Effector memory CD4-positive, alpha-beta T cell (primary cell): ENCODE results near the gene LAMC1.

Experiments
- DNase-seq, 3 donors: peaks; one replicate each; pipeline ENCODE4 v3.0.0-alpha.2; 2020
- H3K27ac ChIP-seq: 2 replicates; pipeline ENCODE4 v1.7.0; 2013; ENCODE audit warnings: mild to moderate bottlenecking, low read length, moderate library complexity; ENCODE audit not compliant: insufficient read depth, poor library complexity, severe bottlenecking
- H3K27me3 ChIP-seq: replicated peaks from 2 replicates; pipeline ENCODE4 v1.7.0; 2013; ENCODE audit warnings: mild to moderate bottlenecking, low read length; ENCODE audit not compliant: insufficient read depth, control insufficient read depth, poor library complexity, severe bottlenecking
- H3K36me3 ChIP-seq: 2 replicates; pipeline ENCODE4 v1.7.0; 2013; ENCODE audit warnings: mild to moderate bottlenecking, low read length, moderate library complexity; ENCODE audit not compliant: control insufficient read depth, insufficient read depth
- H3K4me1 ChIP-seq: 2 replicates; pipeline ENCODE4 v1.7.0; 2013; ENCODE audit warnings: low read length, mild to moderate bottlenecking; ENCODE audit not compliant: control insufficient read depth, insufficient read depth, poor library complexity, severe bottlenecking
- H3K4me3 ChIP-seq: 2 replicates; pipeline ENCODE4 v1.7.0; 2013; ENCODE audit warnings: low read length, low read depth, mild to moderate bottlenecking; ENCODE audit not compliant: insufficient read depth, poor library complexity, severe bottlenecking
- H3K9me3 ChIP-seq: 2 replicates; pipeline ENCODE4 v1.7.0; 2013; ENCODE audit warnings: mild to moderate bottlenecking, low read length, moderate library complexity; ENCODE audit not compliant: control insufficient read depth

Gene LAMC1

DNA sequence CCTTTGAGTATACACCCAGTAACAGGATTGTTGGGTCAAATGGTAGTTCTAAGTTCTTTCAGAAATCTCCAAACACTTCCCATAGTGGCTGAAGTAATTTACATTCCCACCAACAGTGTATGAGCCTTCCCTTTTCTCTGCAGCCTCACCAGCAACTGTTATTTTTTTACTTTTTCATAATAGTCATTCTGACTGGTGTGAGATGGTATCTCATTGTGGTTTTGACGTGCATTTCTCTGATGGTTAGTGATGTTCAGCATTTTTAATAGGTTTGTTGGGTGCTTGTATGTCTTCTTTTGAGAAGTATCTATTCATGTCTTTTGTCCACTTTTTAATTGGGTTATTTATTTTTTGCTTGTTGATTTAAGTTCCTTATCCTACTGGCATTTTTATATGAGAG, 26.4 kb upstream of the LAMC1 start:
- no peaks in the 10 kb centered on the region for H3K36me3 ChIP-seq
- H3K9me3 ChIP-seq = no peaks in the 10 kb centered on the region
- no peak for DNase-seq

GRCh38 chr1:182998482-182998881, 24.7 kb upstream of the LAMC1 start:
- DNase-seq = no peak
- H3K27me3 ChIP-seq = no peaks in the 10 kb centered on the region
- H3K27ac ChIP-seq = no peak overlapping the region
- no peaks in the 10 kb centered on the region for H3K4me1 ChIP-seq
- no peaks in the 10 kb centered on the region for H3K9me3 ChIP-seq
- no peaks in the 10 kb centered on the region for H3K36me3 ChIP-seq
- H3K4me3 ChIP-seq = no peak overlapping the region

More for the DNA sequence above, 26.4 kb upstream of the LAMC1 start:
- no peak overlapping the region for H3K27ac ChIP-seq
- no peak overlapping the region for H3K4me3 ChIP-seq
- H3K27me3 ChIP-seq = no peaks in the 10 kb centered on the region
- no peaks in the 10 kb centered on the region for H3K4me1 ChIP-seq

DNA sequence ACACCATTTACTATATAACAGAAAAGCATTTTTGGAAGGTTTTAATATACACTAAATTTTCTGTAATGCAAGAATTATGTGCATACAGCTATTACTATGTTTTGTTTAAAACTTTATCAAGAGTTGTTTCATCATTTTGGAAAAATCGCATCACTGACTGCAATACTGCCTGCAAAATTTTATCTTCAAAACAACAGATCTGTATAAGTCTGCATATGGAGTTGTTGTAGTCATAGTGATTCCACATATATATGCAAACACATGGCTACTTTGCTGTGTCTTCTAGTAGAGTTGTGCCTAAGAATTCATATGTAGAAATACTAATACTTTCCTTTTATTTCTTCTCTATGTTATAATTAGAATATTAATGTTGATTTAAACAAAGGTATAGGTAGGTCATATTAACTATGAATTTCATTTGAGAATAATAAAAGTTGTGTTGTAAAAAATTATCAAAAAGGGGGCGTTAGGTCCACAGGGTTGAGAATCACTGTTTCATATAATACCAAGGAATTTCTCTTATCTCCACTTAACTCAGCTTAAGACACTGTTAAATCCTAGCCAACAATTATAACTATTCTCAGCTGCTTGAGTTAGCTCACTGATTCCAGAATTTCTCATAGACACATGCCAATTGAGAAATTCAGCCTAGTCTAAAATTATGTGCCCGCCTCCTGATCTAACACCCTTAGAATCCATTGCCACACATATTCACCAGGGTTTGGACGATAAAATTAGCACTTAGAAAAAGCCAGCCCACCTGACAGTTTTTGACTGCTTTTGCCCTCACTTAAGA, 22.9 kb upstream of the LAMC1 start:
- Histone ChIP-seq H3K36me3 (no peaks in the 10 kb centered on the region), H3K4me3 (no peak overlapping the region), H3K27ac (no peak overlapping the region), H3K9me3 (no peaks in the 10 kb centered on the region), H3K27me3 (no peaks in the 10 kb centered on the region), H3K4me1 (no peaks in the 10 kb centered on the region)
- no peak for DNase-seq

- Histone ChIP-seq H3K4me1 (no peaks in the 10 kb centered on the region), H3K36me3 (no peaks in the 10 kb centered on the region), H3K27ac (no peak overlapping the region), H3K27me3 (no peaks in the 10 kb centered on the region), H3K9me3 (no peaks in the 10 kb centered on the region), H3K4me3 (no peak overlapping the region)
- no peak for DNase-seq
These were observed 21.0 kb upstream of the LAMC1 start for GRCh38 chr1:183002267-183002666.

DNA sequence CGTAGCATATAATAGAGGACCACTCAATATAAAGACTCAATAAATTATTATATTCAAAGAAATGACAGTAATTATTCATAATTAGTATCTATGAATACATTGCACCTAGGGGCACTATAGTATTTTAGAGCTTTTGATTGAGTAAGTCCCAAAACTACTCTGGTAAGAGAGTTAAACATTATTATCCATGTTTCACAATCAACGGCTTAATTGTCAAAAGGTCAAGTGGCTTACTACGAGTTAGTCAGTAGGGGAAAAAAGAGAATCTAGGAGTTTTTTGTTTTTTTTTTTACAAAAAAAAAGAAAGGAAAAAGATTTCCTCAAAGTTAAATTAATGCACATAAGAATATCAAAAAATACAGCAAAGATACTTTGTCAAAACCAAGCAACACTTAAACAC, 20.4 kb upstream of the LAMC1 start:
- Histone ChIP-seq H3K4me1 (no peaks in the 10 kb centered on the region), H3K36me3 (no peaks in the 10 kb centered on the region), H3K27ac (no peak overlapping the region), H3K4me3 (no peak overlapping the region), H3K9me3 (no peaks in the 10 kb centered on the region), H3K27me3 (no peaks in the 10 kb centered on the region)
- DNase-seq = no peak

- Histone ChIP-seq H3K4me3 (no peak overlapping the region), H3K27ac (no peak overlapping the region)
- no peak for DNase-seq
These were observed 20.0 kb upstream of the LAMC1 start for GRCh38 chr1:183003203-183003602.

DNA sequence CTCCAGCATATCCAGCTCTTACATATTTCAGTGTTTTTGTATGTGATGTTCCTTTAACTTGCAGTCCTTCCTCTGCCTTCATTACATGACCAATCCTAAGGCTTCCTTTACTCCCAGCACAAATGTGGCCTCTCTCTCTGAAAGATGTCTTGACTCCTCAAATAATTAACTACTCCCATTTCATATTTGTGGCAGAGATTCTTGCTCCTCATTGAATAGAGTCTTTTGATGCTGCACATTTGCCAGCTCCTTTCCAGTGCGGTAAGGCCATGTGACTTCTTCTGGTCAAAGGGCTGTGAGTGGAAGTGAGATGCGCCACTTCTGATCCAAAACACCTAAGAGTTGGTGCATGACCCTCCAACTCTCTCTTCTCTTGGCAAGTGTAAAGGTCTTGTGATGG, 19.1 kb upstream of the LAMC1 start:
- H3K27me3 ChIP-seq = no peaks in the 10 kb centered on the region
- H3K4me1 ChIP-seq = no peaks in the 10 kb centered on the region
- H3K36me3 ChIP-seq = no peaks in the 10 kb centered on the region
- no peak overlapping the region for H3K4me3 ChIP-seq
- no peak for DNase-seq
- H3K27ac ChIP-seq = no peak overlapping the region
- no peaks in the 10 kb centered on the region for H3K9me3 ChIP-seq

More at GRCh38 chr1:183003203-183003602, 20.0 kb upstream of the LAMC1 start:
- H3K36me3 ChIP-seq = no peaks in the 10 kb centered on the region
- H3K4me1 ChIP-seq = no peaks in the 10 kb centered on the region
- H3K27me3 ChIP-seq = no peaks in the 10 kb centered on the region
- no peaks in the 10 kb centered on the region for H3K9me3 ChIP-seq

DNA sequence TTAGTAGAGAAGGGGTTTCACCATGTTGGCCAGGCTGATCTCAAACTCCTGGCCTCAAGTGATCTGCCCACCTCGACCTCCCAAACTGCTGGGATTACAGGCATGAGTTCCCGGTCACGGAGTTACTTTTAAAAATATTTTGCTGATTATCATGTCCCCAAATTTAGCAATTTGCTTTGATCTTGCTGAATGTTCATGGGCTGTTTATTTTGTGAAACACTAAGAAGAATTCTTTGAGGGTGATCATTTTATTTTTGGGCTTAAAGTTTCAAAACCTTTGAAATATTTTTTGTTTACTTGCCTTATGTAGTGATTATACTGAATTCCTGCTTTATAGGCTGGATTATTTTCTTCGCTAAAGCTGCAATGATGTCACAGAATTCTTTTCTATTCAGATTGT, 11.4 kb upstream of the LAMC1 start:
- H3K4me1 ChIP-seq = no peaks in the 10 kb centered on the region
- H3K27ac ChIP-seq = no peak overlapping the region
- H3K9me3 ChIP-seq = no peaks in the 10 kb centered on the region
- no peaks in the 10 kb centered on the region for H3K27me3 ChIP-seq
- DNase-seq = no peak
- H3K4me3 ChIP-seq = no peak overlapping the region
- H3K36me3 ChIP-seq = no peaks in the 10 kb centered on the region

DNA sequence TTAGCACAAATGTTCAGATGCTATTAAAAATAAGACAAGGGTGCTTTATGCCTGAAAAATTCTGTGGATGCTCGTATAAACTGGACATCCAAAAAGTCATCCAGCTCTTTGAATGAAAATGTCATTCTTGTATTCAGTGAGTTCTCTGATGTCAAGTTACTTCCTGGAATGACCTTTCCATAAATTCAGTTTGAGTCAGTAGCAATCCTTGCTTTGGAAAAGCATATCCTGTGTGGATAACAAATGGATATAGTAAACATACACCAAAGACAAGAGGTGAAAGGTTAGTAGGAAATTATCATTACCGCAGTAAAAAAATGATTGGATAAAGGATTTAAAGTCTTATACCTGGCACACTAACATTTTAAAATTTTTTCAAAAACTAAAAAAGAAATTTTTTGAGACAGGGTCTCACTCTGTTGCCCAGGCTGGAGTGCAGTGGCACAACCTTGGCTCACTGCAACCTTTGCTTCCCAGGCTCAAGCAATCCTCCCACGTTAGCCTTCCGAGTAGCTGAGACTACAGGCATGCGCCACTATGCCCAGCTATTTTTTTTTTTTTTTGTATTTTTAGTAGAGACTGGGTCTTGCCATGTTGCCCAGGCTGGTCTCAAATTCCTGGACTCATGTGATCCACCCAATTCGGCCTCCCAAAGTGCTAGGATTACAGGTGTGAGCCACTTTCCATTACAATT, 10.8 kb upstream of the LAMC1 start:
- Histone ChIP-seq H3K27me3 (no peaks in the 10 kb centered on the region), H3K36me3 (no peaks in the 10 kb centered on the region), H3K9me3 (no peaks in the 10 kb centered on the region), H3K27ac (no peak overlapping the region), H3K4me1 (no peaks in the 10 kb centered on the region), H3K4me3 (no peak overlapping the region)
- DNase-seq = no peak

GRCh38 chr1:183019139-183019740, 4.0 kb upstream of the LAMC1 start:
- Histone ChIP-seq H3K36me3 (no peaks in the 10 kb centered on the region), H3K4me1 (peaks cover 6% of the 10 kb centered on the region), H3K9me3 (no peaks in the 10 kb centered on the region), H3K4me3 (no peak overlapping the region), H3K27ac (no peak overlapping the region), H3K27me3 (peaks cover 5% of the 10 kb centered on the region)
- no peak for DNase-seq
